Fibroblast of lung (primary cell): ENCODE measurements around the gene CFAP46.

Source experiments
- CTCF ChIP-seq, 2 donors: IDR thresholded peaks in 1 of 2; conservative IDR thresholded peaks in 1 of 2; 1 replicate in 1 of 2; 2 replicates in 1 of 2; pipeline ENCODE4 v1.5.1; 2011 to 2012; ENCODE audit warnings: low read length in 2 of 2, control low read depth in 1 of 2, inconsistent platforms in 1 of 2, low read depth in 1 of 2, mild to moderate bottlenecking in 1 of 2
- EZH2 ChIP-seq: IDR thresholded peaks from 2 replicates; pipeline ENCODE4 v1.5.1; 2012; ENCODE audit warnings: low read length, control low read depth, mild to moderate bottlenecking; ENCODE audit errors: missing control alignments

- TF ChIP-seq CTCF (conservative IDR thresholded peaks at IDR 0.05 in 1 of 2, IDR thresholded peaks at IDR 0.05 in 1 of 2; ENCODE audit: low read depth in 1 of 2, low read length in 2 of 2) = no peak
- TF ChIP-seq EZH2 = no peak
These were observed 103.9 kb downstream of the CFAP46 start for GRCh38 chr10:132838346-132838970.
